Fibroblast of skin of left quadriceps (primary cell): ENCODE data around the gene PPM1H.

ENCODE experiments used
- DNase-seq, 2 experiments: peaks; one replicate each; pipeline ENCODE4 v3.0.0-alpha.2; 2013; ENCODE audit warnings: low read depth in 2 of 2

Gene PPM1H

GRCh38 chr12:62653740-62654139 is 281.2 kb downstream of the PPM1H start:
- no peak for DNase-seq

- no peak for DNase-seq
These were observed 281.6 kb downstream of the PPM1H start for GRCh38 chr12:62653304-62653703.

GRCh38 chr12:62651138-62651537 is 283.8 kb downstream of the PPM1H start:
- DNase-seq, result no peak

GRCh38 chr12:62649412-62650138 is 285.4 kb downstream of the PPM1H start:
- no peak for DNase-seq

GRCh38 chr12:62647586-62647985 is 287.4 kb downstream of the PPM1H start:
- DNase-seq, result no peak

GRCh38 chr12:62646566-62646965 is 288.4 kb downstream of the PPM1H start:
- no peak for DNase-seq

- DNase-seq, result no peak
These were observed 291.5 kb downstream of the PPM1H start for GRCh38 chr12:62643486-62643885.

- DNase-seq, result no peak
These were observed 292.5 kb downstream of the PPM1H start for GRCh38 chr12:62642486-62642885.

GRCh38 chr12:62640910-62641448 is 294.0 kb downstream of the PPM1H start:
- DNase-seq, result no peak

GRCh38 chr12:62637679-62638078 is 297.3 kb downstream of the PPM1H start:
- DNase-seq, result no peak

GRCh38 chr12:62635649-62636048 is 299.3 kb downstream of the PPM1H start:
- DNase-seq, result no peak

GRCh38 chr12:62632411-62632918 is 302.5 kb downstream of the PPM1H start:
- DNase-seq, result no peak

GRCh38 chr12:62631471-62632410 is 303.2 kb downstream of the PPM1H start:
- DNase-seq, result peak; percentile 90 to 91

- no peak for DNase-seq
These were observed 304.8 kb downstream of the PPM1H start for GRCh38 chr12:62629971-62630739.

- no peak for DNase-seq
These were observed 305.5 kb downstream of the PPM1H start for GRCh38 chr12:62629413-62629812.

GRCh38 chr12:62627181-62627580 is 307.8 kb downstream of the PPM1H start:
- no peak for DNase-seq

- DNase-seq, result no peak
These were observed 309.7 kb downstream of the PPM1H start for GRCh38 chr12:62625228-62625627.

- DNase-seq, result no peak
These were observed 312.8 kb downstream of the PPM1H start for GRCh38 chr12:62622177-62622576.

- no peak for DNase-seq
These were observed 313.8 kb downstream of the PPM1H start for GRCh38 chr12:62621101-62621638.

- DNase-seq, result no peak
These were observed 316.0 kb downstream of the PPM1H start for GRCh38 chr12:62618930-62619329.

- DNase-seq, result no peak
These were observed 316.6 kb downstream of the PPM1H start for GRCh38 chr12:62618319-62618718.
